GM18951 (cell line): ENCODE measurements around the gene ZC3HAV1.

Experiments used
- POLR2A ChIP-seq: IDR thresholded peaks from 4 replicates; pipeline ENCODE4 v1.6.1; 2011; ENCODE audit warnings: mild to moderate bottlenecking; ENCODE audit not compliant: insufficient read length, insufficient read depth; ENCODE audit errors: extremely low read depth
- in situ Hi-C: fragments of 300-500 bp; cut with MboI; formaldehyde crosslinking; loops from one replicate; pipeline ENCODE4 v1.12.0; 2022; ENCODE audit warnings: low sequenced_read_pairs, mixed read lengths, inconsistent platforms; ENCODE audit not compliant: unreplicated experiment

Gene ZC3HAV1

DNA sequence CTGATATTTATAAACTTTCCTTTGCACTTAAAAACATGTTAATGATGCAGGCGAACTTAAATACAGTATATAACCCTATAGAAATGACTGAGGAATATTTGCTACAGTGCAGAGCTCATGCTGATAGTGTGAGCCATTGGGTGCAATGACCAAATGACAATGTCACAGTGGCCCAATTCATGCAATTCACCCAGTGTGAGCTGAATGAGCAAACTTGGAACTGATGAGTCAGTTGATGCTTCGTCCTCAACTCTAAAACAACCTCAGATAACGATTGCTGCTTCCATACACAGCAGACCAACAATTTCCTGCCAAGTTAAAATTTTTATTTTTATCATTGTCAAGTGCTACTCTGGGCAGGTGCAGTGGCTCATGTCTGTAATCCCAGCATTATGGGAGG is 61.5 kb downstream of the ZC3HAV1 start:
- no peak for TF ChIP-seq POLR2A
- in situ Hi-C loops: no loop called here

DNA sequence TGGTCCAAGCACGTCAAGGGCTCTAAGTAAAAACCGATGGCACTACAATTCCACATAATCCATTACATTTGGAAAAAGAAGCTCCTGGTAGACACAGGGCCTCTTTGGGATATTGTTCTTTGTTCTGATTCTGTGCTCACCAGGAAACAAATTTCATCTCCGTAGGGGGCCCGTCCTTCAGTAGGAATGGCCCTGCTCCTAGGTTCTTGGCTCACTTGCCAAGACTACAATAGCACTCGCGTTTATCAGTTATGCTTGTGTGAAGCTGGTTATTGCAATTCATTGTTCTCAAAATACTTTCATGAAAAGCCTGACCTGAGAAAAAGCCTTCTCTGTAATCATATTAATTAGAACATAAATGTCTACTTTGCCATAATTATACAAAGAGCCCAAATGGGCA is 63.4 kb downstream of the ZC3HAV1 start:
- TF ChIP-seq POLR2A: no peak
- in situ Hi-C loops: no loop called here

DNA sequence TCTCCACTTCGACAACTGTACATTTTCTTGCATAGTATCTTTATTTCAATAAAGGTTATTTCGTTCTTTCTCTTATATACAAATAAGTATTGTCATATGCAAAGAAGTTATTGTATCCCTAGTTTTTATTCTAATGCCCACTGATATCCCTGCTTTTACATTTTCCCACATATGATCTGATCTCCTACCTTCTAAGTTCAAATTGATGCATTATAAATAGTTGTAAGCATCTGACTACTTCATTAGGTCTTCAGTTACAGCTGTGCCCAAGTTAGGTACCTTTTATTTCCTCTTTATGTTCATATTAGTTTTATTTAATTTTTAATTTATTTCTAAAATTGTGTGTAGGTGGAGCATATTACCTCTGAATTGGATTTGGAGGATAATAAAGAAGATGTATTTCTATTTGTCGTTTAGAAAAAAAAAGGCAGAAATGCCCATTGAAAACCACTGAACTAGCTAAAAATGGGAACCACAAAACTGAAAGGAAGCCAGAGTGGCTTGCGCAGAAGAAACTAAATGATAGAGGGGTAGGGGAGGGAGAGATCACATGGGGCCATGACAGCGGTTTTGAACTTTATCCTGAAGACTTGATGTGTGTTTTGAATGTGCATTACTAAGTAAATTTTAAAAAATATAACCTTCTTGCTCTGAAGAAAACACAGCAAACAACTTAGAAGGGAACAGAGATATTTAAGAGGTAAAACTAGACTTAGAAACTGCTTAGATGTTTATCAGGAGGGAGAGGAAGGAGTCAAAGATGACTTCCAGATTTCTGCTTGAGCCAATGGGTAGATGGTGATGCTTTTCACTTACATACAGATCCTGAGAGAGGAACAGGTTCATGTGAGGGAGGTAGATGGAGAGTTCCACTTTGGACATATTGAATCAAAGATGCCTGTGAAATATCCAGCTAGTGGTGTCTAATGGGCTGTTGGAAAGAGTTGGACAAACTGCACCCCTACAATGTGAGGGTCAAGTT is 64.4 kb downstream of the ZC3HAV1 start:
- no peak for TF ChIP-seq POLR2A
- in situ Hi-C loops: no loop called here

DNA sequence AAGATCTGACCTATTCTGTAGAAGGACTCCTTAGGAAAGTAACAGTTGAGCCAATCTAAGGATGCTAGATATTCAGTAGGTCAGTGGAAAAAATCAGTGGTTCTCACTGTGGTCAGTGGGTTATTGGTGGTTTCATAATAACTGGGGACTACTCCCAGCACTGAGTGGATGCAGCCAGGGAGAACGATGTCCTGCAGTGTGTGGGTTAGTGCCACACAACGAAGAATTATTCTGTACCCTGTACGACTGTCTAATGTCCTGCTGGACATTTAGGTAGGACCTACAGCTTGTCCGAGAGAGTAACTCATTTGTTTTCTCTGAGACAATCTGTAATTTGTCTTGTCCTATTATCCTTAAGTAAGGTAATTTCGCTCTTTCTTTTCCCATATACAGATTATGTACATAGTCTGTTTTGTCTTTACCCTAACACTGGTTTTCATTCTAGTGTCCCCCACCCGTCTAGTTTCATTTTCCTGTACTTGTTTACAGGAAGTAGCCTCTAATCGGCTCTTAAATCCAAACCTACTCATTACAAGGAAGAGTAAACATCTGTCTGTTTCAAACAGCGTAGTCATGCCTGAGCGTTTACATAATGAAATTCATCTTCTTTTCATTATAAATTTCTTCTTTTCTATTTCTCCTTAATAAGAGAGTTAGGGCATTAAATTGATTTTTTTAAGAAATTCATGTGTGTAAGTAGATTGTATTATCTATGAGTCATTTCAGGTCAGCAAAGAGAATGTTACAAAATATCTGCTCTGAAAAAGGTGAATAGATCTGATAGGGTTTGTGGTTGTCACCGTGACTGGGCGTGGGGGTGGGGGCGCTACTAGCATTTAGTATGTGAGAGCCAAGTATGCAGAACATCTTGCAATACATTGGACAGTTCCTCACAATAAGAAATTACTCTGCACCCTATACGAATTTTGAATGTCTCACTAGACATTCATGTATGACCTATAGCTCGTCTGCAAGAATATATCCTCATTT is 65.4 kb downstream of the ZC3HAV1 start:
- in situ Hi-C loops: no loop called here
- no peak for TF ChIP-seq POLR2A

DNA sequence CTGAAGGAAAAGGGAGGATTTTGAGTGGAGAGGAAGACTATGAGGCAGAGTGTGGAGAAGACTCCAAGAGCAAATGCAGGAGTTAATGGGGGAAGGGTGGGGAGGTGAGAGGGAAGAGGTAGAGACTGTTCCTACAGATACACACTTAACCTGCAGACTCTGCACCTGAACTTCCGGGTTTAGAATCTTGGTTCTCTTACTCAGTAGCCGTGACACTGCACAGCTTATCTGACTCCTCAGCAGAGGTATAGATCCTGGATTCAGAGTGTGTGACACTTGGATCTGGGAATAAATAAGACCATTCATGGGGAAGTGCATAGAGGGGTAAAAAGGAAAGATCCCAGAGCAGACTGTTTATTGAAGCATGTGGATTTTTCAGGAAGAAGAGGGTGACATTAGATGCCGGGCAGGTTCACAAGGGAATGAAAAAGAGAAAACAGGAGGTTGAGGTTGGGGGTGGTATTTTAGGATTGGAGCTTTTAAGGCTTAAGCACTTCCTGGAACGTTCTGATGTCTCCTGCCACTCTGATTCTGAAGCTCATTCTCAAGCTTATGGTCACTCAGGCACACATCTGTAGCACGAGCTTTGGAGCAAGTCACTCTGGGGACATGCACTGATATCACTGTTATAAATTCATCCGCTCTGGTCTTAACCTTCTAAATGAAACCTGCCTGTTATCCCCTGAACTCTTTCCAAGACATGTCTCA is 68.0 kb downstream of the ZC3HAV1 start:
- no peak for TF ChIP-seq POLR2A

DNA sequence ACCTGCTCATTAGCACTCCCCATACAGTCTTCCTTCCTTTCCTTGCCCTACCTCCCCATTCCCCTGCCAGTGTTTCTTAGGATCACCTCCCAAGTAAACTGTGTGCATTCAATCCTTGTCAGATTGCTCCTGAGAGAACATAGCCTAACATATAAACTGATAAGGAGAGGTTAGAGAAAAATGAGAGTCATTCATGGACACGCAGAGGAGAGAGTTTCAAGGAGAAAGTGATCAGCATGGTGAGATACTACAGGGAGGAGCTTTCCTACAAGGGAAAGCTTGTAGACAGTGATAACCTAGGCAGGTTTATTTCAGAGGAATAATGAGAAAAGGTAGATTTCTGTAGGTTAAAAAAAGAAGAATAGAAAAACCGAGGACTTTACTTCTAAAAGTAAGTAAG is 70.8 kb downstream of the ZC3HAV1 start:
- in situ Hi-C loops: no loop called here
- TF ChIP-seq POLR2A: no peak

More for the DNA sequence above, 68.0 kb downstream of the ZC3HAV1 start:
- in situ Hi-C loops: no loop called here

DNA sequence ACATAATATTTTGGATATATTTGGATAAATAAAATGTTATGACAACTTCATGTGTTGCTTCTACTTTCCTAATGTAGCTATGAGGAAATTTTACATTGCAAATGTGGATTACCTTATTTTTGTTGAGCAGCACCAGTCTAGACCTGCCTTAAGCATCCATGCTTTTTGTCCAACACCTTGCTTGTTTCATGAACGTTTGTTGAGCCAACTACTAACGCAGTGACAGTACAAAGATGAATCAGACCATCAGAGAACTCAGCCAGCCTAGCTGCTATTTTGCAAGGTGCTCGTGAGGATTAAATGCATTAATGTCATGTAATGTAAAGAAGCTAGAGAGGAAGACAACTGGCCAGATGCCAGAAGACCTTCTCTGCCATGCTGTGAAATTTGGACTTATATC is 72.6 kb downstream of the ZC3HAV1 start:
- in situ Hi-C loops: no loop called here
- no peak for TF ChIP-seq POLR2A

DNA sequence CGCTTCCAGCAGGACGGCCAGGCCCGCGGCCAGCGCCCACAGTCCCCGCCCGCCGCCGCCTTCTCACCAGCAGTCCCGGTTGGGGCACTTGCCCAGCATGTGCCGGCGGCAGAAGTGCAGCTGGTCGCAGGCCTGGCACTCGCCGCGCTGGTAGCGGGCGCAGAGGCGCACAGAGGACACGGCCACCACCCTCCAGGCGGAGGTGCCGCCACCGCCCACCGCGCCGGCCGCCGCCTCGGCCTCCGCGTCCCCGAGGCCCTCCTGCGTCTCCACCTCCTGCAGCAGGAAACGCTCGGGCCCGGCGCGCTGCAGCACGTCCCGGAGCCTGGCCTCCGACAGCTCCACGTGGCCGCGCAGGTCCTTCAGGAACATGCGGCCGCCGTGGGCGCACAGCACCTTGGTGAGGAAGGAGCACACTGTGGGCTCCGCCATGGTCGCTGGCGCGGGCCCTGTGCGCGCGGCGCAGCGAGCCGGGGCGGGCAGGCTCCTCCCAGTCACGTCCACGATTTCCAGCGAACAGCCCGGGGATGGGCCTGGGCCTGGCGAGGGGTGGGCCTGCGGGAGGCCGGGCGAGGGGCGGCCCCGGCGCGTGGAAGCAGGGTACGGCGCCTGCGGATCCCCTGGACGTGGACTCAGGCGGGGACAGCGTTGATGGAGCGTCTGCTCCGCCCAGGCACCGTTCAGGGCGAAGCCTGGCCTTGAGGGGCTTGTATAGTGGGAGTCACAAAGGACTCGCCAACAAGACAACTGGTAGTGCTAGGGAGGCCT is 73.8 kb downstream of the ZC3HAV1 start, which contains the start of gene ZC3HAV1L:
ZC3HAV1L (minus strand) TSS at position 457 of the 768 bp plus-strand sequence; CDS start at position 432, 25 bp downstream.
- in situ Hi-C loops: no loop called here
- TF ChIP-seq POLR2A: peak; percentile 74

DNA sequence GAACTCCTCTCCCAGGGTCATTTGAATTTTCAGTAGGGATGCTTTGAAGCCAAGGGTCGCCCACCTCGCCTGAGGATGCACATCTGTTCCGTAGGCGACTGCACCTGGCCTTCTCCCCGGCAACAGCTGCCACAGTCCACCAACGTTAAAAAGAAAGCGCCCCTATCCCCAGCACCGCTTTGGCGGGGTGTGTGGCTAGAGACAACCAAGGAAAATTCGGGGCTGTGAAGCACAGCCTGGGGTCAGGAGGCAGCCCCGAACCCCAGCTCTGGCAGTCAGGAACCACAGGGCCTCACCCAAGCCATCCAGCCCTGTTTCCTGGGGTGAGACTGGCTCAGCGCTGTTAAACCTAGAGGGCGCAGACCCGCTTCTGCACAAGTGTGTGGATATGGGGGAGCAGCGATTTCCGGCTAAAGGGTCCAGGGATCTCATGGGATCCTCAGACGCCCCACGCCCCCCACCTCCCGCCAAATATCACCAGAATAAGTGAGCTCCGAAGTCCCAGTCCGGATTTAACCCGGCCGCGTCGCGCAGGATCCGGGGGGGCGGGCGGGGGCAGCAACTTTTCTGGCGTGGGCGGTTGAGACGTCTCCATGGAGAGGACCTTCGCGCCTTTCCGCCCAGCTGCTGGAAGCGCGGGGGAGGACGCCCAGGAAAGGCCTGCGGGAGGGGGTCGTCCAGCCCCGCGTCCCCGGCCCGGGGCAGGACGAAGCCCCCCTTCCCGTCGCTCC is 74.5 kb downstream of the ZC3HAV1 start:
- in situ Hi-C loops: no loop called here
- TF ChIP-seq POLR2A: no peak

DNA sequence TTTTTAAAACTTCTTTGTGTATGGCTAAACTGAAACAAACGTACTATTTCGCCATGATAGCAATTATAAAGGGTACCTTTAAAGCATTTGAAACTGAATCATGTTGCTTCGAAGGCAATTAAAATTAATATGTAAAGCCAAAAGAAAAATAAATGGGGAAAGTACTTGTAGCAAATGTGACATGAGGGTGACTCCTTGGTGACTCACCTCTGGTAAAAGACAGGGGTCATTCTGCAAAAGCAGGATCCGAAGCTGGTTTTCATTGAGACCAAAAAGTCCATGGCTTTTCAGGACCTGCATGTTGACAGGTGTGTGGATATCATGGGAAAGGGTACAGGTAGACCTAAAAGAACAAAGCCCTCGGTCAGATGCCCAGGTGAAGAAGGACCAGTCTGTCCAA is 75.2 kb downstream of the ZC3HAV1 start:
- in situ Hi-C loops: no loop called here
- TF ChIP-seq POLR2A: no peak

DNA sequence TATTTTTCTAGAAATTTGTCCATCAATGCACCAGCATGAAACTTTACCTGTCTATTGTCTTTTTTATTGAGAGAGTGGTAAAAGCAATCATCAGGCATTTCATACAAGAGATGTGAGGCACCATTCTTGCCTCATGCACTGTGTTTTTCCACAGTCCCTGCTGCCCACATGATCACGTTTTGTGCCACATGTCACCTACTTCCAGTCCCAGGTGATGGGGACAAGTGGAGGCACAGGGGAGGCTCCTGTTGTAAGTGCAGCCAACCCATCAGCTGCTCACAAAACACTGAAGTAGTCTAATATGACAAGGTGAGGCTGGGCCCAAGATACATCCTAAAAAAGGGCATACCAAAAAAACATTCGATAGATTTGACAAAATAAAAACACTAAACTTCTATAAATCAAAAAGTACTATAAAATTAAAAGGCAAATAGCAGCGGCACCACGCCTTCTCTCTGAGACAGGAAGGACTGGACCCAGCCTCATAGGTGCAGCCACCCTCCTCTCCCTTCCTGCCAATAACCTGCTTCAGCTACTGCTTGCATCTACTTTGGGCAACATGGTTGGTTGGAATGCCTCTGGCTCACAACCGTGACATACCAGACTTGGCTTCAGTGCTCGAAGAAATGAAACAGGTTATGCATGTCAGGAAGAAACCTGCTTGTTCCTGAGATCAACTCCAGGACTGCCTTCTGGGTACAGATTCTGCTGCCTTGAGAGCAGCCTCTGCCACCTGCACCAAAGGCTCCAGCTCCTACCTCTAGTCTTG is 76.0 kb downstream of the ZC3HAV1 start:
- in situ Hi-C loops: no loop called here
- TF ChIP-seq POLR2A: no peak
